ENCODE results near the gene EP400. TPM values are rescaled to one million over a fixed set of nuclear protein-coding genes. Genes with fewer than 3 reads are reported as not detected.
A peak's percentile ranks its signal among the peaks of the same experiment; 100 is the strongest.

Gene EP400
- total RNA-seq, 1 donor = 19.9 TPM

DNA sequence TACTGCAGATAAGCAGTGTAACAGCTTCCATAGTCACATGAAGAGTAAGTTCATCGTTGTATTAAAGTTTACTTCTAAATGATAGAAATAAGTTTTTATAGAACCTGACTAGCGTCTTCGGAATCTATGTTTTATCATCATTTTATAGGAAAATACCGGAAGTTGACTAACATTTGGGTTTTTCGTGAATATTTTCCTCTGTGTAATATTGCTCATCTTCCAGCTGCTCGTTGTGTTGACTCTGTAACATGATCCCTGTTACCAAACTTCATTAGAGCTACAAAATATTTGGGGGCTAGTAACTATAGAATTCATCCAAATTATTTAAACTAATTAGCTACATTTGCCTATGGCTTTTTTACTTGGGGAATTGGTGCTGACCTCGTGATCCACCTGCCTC is 157.2 kb downstream of the EP400 start:
- no peak for DNase-seq (ENCODE audit: low read depth in 2 of 3, low spot score in 2 of 3)

DNA sequence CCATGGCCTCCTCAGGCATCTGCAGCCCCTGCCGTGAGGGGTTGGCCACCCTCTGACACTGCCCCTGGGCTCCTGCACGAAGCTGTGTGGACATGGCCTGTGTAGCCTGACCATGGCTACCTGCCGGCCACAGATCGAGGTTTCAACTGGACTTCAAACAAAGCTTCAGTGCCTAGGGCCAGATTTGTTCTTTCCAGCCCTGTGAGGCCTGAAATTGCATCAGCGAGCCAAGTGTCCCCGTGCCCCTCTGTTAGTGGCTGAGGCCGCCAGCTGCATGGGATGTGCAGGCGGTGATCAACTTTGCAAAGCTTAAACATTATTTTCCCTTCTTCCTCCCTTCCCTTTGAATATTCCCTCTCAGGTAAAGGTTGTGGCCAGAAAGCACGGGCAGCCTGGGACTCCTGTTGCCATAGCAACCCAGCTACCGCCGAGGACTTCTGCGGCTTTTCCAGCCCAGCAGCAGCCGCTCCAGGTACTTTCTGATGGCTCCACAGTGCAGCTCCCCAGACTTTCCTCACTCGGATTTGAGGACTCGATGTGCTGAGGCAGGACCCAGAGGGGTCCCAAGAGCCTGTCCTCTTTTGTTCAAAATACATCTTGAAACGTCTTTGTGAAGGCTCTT is 158.6 kb downstream of the EP400 start:
- no peak for DNase-seq (ENCODE audit: low read depth in 2 of 3, low spot score in 2 of 3)

DNA sequence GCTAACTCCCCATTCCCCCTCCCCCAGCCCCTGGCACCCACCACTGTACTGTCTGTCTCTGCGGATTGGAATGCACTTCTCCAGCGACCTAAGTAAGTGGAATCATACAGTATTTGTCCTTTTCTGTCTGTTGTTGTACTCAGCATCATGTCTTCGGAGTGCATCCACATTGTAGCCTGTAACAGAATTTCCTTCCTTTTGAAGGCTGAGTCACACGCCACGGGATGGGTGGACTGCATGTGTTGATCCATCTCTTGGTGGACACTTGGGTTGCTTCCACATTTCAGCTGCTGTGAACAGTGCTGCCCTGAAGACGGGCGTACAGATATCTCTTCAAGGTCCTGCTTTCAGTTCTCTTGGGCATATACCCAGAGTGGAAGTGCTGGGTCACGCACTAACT is 160.0 kb downstream of the EP400 start:
- no peak for DNase-seq (ENCODE audit: low read depth in 2 of 3, low spot score in 2 of 3)

GRCh38 chr12:132110677-132111076 is 160.9 kb downstream of the EP400 start:
- no peak for DNase-seq (ENCODE audit: low read depth in 2 of 3, low spot score in 2 of 3)

DNA sequence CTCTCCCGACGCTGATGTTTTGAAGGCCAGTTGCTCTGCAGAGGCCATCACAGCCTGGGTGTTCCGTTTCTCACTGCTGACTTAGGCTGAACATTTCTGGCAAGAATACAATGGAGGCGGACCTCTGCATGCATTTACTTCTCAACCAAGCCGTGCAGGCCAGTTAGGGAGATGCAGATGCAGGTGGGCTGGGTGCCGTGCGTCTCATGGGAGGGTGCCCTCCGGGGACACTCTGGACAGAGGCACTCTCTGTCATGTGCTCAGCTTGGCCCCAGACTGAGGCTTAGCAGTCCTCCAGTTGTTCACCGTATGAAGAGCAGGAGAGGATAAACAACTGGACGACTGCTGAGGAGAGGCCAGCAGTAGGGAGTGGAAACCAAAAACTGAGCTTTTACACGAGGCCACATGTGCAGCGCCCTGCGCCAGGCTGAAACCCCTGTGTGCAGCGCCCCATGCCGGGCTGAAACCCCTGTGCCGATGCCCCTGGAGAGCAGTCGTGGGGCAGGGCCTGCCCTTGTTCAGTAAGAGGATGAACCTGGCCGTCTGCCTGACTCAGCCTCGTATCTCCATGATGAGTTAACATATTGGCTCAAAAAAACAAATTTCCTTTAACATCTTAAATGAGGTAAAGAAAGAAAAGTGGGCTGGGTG is 162.0 kb downstream of the EP400 start:
- DNase-seq (ENCODE audit: low read depth in 2 of 3, low spot score in 2 of 3) = no peak

GRCh38 chr12:132114667-132115066 is 164.9 kb downstream of the EP400 start:
- DNase-seq (ENCODE audit: low read depth in 2 of 3, low spot score in 2 of 3) = no peak

DNA sequence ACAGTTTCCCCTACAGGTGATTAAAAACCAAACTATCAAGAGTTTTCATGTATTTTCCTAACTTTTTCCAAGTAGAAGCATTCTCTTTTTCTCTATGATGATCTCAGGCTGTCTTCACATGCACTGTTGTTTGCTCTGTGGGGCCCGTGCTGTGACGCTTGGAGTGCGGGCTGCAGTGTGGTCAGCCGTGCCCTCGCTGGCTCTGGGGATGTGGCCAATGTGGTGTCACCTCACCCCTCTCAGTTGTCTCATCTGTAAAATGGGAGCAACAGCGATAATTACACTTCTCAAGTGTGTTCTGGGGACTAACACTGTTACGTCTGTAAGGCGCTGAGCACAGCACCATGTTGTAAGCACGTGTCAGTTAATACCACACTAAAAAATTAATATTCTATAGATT is 165.8 kb downstream of the EP400 start:
- DNase-seq (ENCODE audit: low read depth in 2 of 3, low spot score in 2 of 3) = no peak

GRCh38 chr12:132116709-132117557 is 167.2 kb downstream of the EP400 start:
- DNase-seq (ENCODE audit: low read depth in 2 of 3, low spot score in 2 of 3) = no peak

GRCh38 chr12:132117558-132117875 is 167.8 kb downstream of the EP400 start:
- DNase-seq (ENCODE audit: low read depth in 2 of 3, low spot score in 2 of 3) = no peak

DNA sequence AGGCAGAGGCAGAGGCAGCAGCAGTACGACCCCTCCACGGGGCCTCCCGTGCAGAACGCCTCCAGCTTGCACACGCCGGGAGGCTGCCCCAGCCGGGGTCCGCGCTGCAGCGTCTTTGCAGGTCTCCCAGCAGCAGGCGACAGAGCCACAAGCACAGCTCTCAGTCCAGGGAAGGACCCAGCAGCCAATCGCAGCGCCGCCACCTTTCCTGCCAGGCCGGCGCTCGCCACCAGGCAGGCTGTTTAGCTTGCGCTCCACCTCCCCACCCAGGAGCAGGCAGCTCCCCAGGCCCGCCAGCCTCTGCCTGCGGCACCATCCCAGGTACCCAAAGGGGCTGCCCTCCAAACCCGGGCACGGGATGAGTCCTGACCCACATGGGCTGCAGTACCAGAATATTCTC is 169.1 kb downstream of the EP400 start:
- no peak for DNase-seq (ENCODE audit: low read depth in 2 of 3, low spot score in 2 of 3)

DNA sequence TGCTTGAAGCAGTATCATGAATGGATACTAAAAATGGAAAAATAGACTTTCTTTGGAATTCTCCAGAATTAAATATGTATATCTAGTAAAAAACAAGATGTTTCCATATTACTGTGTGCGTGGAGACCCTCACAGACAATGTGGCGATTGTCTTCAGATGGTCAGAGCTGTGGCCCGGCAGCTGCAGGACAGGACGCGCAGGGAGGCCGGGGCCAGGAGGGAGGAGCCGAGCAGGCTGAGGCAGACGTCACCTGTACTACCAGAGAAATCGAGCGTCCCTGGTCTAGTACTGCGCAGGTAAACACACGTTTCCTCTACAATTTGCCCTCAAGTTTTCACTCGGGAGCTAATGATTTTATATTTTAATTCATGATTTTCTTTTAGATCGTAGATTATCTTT is 171.5 kb downstream of the EP400 start:
- no peak for DNase-seq (ENCODE audit: low read depth in 2 of 3, low spot score in 2 of 3)

DNA sequence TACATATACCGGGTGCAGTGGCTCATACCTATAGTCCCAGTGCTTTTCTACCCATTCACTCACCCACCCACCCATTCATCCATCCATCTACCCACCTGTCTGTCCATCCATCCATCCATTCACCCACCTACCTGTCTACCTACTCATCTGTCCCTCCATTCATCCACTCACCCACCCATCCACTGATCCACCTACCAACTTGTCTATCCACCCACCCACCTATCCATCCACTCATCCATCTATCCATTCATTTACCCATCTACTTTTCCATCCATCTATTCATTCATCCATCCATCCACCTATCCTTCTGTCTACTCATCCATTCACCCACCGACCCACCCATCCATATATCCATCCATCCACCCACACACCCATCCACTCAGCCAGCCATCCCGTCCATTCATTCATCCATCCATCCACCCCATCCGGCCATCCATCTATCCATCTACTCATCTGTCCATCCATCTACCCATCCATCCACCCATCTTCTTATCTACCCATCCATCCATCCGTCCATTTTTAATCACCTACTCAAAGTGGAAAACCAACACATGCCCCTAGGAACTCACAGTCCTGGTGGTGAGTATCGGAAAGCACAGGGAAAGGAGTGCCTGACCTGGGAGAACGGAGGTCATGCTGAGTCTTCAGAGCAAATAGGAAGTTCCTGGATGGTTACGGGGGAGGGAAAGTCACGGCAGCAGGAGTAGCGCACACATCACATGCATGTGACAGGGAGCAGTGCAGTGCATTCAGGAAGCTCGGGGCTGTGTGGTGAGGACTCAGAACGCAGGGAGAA is 174.4 kb downstream of the EP400 start:
- no peak for DNase-seq (ENCODE audit: low read depth in 2 of 3, low spot score in 2 of 3)

DNA sequence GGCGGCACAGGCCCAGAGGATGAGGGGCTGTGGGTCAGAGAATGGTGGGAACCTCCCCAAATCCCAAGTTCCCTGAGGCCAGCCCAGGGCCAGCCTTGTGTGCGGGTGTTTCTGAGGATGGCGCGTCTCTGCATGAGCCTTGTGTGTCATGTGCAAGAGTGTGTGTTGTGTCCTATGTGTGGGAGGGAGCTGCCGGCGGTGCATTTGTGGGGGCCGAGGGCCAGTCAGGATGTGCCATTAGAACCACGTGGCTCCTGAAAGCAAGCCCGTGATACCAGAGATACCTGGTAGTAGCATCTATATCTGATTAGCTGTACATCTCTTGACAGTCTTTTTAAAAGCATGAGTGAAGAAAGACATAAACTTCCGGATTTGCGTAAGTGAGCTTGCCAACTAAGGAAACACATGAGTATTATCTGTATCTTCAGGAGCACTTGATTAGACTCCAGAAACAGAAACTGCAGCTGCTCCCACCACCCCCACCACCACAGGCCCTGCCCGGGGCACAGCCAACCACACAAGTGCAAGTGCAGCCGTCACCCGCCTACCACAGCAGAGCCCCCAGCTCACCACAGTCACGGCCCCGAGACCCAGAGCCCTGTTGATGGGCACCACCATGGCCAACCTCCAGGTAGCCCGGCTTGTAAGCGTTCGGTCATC is 175.2 kb downstream of the EP400 start:
- DNase-seq (ENCODE audit: low read depth in 2 of 3, low spot score in 2 of 3) = peak in 2 of 3 donors; percentile 29 to 42

DNA sequence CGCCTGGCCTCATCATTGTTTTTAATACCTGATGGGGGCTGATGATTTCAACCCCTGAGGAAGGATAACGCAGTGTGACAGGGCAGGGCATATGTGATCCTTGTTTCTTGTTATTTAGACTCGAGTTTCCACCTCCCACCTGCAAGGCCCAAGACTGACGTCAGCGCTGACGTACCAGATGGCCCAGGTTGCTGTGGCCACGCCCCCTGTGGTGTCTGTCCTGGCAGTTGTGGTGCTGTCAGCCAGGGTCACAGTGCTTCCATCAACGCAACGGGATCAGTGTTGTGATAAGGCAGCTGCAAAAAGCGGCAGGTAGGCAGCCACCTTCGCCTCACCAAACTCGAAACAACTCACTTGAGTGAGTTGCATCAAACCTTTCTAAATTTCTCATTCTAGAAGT is 176.0 kb downstream of the EP400 start:
- no peak for DNase-seq (ENCODE audit: low read depth in 2 of 3, low spot score in 2 of 3)

- DNase-seq (ENCODE audit: low read depth in 2 of 3, low spot score in 2 of 3) = no peak
These were observed 177.3 kb downstream of the EP400 start for GRCh38 chr12:132127041-132127440.

DNA sequence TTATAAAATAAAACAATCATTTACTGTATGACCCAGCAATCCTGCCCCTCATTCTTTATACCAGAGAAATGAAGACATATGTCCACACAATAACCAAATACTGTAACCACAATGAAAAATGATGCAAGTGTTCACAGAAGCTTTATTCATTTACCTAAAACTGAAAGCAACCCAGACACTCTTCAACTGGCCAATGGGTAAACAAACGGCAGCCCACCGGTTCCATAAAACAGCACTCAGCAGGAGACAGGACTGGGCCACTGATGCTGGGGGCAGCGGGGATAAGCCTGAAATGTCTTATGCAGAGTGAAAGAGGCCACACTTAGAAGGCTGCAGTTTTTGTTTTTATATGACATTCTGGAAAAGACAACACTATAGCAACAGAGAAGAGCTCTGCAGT is 179.3 kb downstream of the EP400 start:
- DNase-seq (ENCODE audit: low read depth in 2 of 3, low spot score in 2 of 3) = no peak

DNA sequence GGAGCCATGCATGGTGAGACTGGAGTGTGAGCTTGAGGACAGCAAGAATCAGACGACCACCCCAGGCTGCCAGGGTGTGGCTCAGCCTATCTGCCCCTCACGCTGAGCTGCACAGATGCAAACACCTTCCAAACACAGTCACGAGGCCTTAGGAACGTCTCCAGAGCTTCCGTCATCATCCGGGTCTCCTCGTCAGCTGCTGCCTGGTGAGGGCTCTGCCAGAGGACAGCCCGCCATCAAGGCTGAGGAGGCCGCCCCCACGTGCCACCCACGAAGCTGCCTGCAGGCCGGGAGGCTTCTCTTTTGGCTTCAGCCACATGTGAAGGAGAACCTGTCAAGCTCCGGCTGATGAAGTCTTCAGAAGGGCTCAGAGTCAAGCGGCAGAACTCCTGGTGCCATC is 180.9 kb downstream of the EP400 start:
- DNase-seq (ENCODE audit: low read depth in 2 of 3, low spot score in 2 of 3) = no peak

Measured in hematopoietic multipotent progenitor cell (in vitro differentiated cells).